HEK293 (cell line): ENCODE measurements around the gene ACTL8.
A peak's percentile ranks its signal among the peaks of the same experiment; 100 is the strongest.

Source experiments
- CTCF ChIA-PET: fragments of 350-600 bp; formaldehyde crosslinking; extraction: SDS; loops from one replicate; lab custom pipeline; 2021; ENCODE audit warnings: antibody characterized with exemption; lab: Yijun Ruan, JAX
- POLR2A ChIA-PET: fragments of 300-600 bp; formaldehyde crosslinking; extraction: SDS; loops from one replicate; lab custom pipeline; 2020; ENCODE audit warnings: antibody characterized with exemption, inconsistent platforms; lab: Yijun Ruan, JAX
- H3K27ac ChIP-seq: fragments of 200-500 bp; sonication (Bioruptor generic); 2 replicates; pipeline ENCODE4 v1.5.1; 2014; ENCODE audit warnings: low read depth, low read length, control low read depth, inconsistent platforms; ENCODE audit errors: extremely low read depth
- H3K36me3 ChIP-seq, 2 experiments: fragments of 200-500 bp in 1 of 2; sonication (Bioruptor generic) in 1 of 2; 1 replicate in 1 of 2; 2 replicates in 1 of 2; pipeline ENCODE4 v1.5.1; 2014 to 2017; ENCODE audit warnings: inconsistent platforms in 2 of 2, low read length in 2 of 2; ENCODE audit not compliant: control insufficient read depth in 2 of 2, insufficient read depth in 1 of 2
- H3K4me1 ChIP-seq: fragments of 200-500 bp; sonication (Bioruptor generic); 2 replicates; pipeline ENCODE4 v1.5.1; 2014; ENCODE audit warnings: mild to moderate bottlenecking, low read length, inconsistent platforms; ENCODE audit not compliant: control insufficient read depth, insufficient read depth
- H3K4me3 ChIP-seq: 2 replicates; pipeline ENCODE4 v1.5.1; 2011; ENCODE audit warnings: low read depth, mild to moderate bottlenecking, control low read depth, low read length, moderate library complexity
- H3K9me3 ChIP-seq: fragments of 200-500 bp; sonication (Bioruptor generic); 2 replicates; pipeline ENCODE4 v1.5.1; 2014; ENCODE audit warnings: low read depth, low read length, inconsistent platforms; ENCODE audit not compliant: control insufficient read depth, insufficient read depth
- ATF2 ChIP-seq: fragments of 450-650 bp; formaldehyde crosslinking; IDR thresholded peaks from 2 replicates; pipeline ENCODE4 v1.5.1; 2016; ENCODE audit warnings: missing biosample characterization, missing genetic modification characterization, low read depth
- FEZF1 ChIP-seq: fragments of 450-650 bp; formaldehyde crosslinking; IDR thresholded peaks from 2 replicates; pipeline ENCODE4 v1.5.1; 2016; ENCODE audit warnings: missing biosample characterization, missing genetic modification characterization
- GLI4 ChIP-seq: fragments of 450-650 bp; formaldehyde crosslinking; IDR thresholded peaks from 2 replicates; pipeline ENCODE4 v1.5.1; 2016; ENCODE audit warnings: missing biosample characterization, missing genetic modification characterization
- GLIS1 ChIP-seq: fragments of 450-650 bp; formaldehyde crosslinking; IDR thresholded peaks from 2 replicates; pipeline ENCODE4 v1.5.1; 2016; ENCODE audit warnings: missing biosample characterization, missing genetic modification characterization
- MZF1 ChIP-seq: fragments of 450-650 bp; formaldehyde crosslinking; IDR thresholded peaks from 2 replicates; pipeline ENCODE4 v1.5.1; 2017; ENCODE audit warnings: missing biosample characterization, missing genetic modification characterization, borderline replicate concordance
- PATZ1 ChIP-seq: fragments of 450-650 bp; formaldehyde crosslinking; IDR thresholded peaks from 2 replicates; pipeline ENCODE4 v1.5.1; 2016; ENCODE audit warnings: missing biosample characterization, missing genetic modification characterization
- SP7 ChIP-seq: fragments of 450-650 bp; formaldehyde crosslinking; IDR thresholded peaks from 2 replicates; pipeline ENCODE4 v1.5.1; 2016; ENCODE audit warnings: missing biosample characterization, missing genetic modification characterization
- TRIM28 ChIP-seq: IDR thresholded peaks from 2 replicates; pipeline ENCODE4 v1.6.1; 2011; ENCODE audit warnings: low read length, control low read depth, borderline replicate concordance
- WT1 ChIP-seq: fragments of 450-650 bp; formaldehyde crosslinking; IDR thresholded peaks from 2 replicates; pipeline ENCODE4 v1.5.1; 2016; ENCODE audit warnings: missing biosample characterization, missing genetic modification characterization
- ZBTB20 ChIP-seq: fragments of 450-650 bp; formaldehyde crosslinking; IDR thresholded peaks from 2 replicates; pipeline ENCODE4 v1.5.1; 2016; ENCODE audit warnings: missing biosample characterization, missing genetic modification characterization
- ZBTB7A ChIP-seq: fragments of 450-650 bp; formaldehyde crosslinking; IDR thresholded peaks from 2 replicates; pipeline ENCODE4 v1.5.1; 2016; ENCODE audit warnings: low read depth, missing biosample characterization, missing genetic modification characterization
- ZFP37 ChIP-seq: fragments of 450-650 bp; formaldehyde crosslinking; IDR thresholded peaks from 2 replicates; pipeline ENCODE4 v1.5.1; 2016; ENCODE audit warnings: missing biosample characterization, missing genetic modification characterization
- ZFP41 ChIP-seq: fragments of 450-650 bp; formaldehyde crosslinking; IDR thresholded peaks from 2 replicates; pipeline ENCODE4 v1.5.1; 2016; ENCODE audit warnings: missing biosample characterization, missing genetic modification characterization, borderline replicate concordance
- ZNF132 ChIP-seq: fragments of 450-650 bp; formaldehyde crosslinking; IDR thresholded peaks from 2 replicates; pipeline ENCODE4 v1.5.1; 2017; ENCODE audit warnings: missing biosample characterization, missing genetic modification characterization, borderline replicate concordance
- ZNF155 ChIP-seq: fragments of 450-650 bp; formaldehyde crosslinking; IDR thresholded peaks from 2 replicates; pipeline ENCODE4 v1.5.1; 2016; ENCODE audit warnings: missing biosample characterization, missing genetic modification characterization
- ZNF239 ChIP-seq: fragments of 450-650 bp; formaldehyde crosslinking; IDR thresholded peaks from 2 replicates; pipeline ENCODE4 v1.5.1; 2016; ENCODE audit warnings: missing biosample characterization, missing genetic modification characterization
- ZNF366 ChIP-seq: fragments of 450-650 bp; formaldehyde crosslinking; conservative IDR thresholded peaks from 2 replicates; pipeline ENCODE4 v1.5.1; 2016; ENCODE audit warnings: missing biosample characterization, missing genetic modification characterization
- ZNF37A ChIP-seq: fragments of 450-650 bp; IDR thresholded peaks from 2 replicates; pipeline ENCODE4 v1.5.1; 2018; ENCODE audit warnings: missing biosample characterization, missing genetic modification characterization
- ZNF394 ChIP-seq: fragments of 450-650 bp; formaldehyde crosslinking; IDR thresholded peaks from 2 replicates; pipeline ENCODE4 v1.5.1; 2016; ENCODE audit warnings: missing biosample characterization, missing genetic modification characterization, mild to moderate bottlenecking, moderate library complexity, borderline replicate concordance
- ZNF544 ChIP-seq: fragments of 450-650 bp; formaldehyde crosslinking; IDR thresholded peaks from 2 replicates; pipeline ENCODE4 v1.5.0; 2017; ENCODE audit warnings: missing biosample characterization, missing genetic modification characterization
- ZNF560 ChIP-seq: fragments of 450-650 bp; formaldehyde crosslinking; IDR thresholded peaks from 2 replicates; pipeline ENCODE4 v1.5.1; 2017; ENCODE audit warnings: missing biosample characterization, missing genetic modification characterization, borderline replicate concordance
- ZNF585B ChIP-seq: fragments of 450-650 bp; formaldehyde crosslinking; IDR thresholded peaks from 2 replicates; pipeline ENCODE4 v1.5.1; 2016; ENCODE audit warnings: missing biosample characterization, missing genetic modification characterization
- ZNF629 ChIP-seq: fragments of 450-650 bp; formaldehyde crosslinking; IDR thresholded peaks from 2 replicates; pipeline ENCODE4 v1.5.1; 2017; ENCODE audit warnings: missing biosample characterization, missing genetic modification characterization
- ZNF664 ChIP-seq: fragments of 450-650 bp; formaldehyde crosslinking; IDR thresholded peaks from 2 replicates; pipeline ENCODE4 v1.5.1; 2016; ENCODE audit warnings: missing biosample characterization, missing genetic modification characterization
- ZNF692 ChIP-seq: fragments of 450-650 bp; formaldehyde crosslinking; IDR thresholded peaks from 2 replicates; pipeline ENCODE4 v1.5.1; 2016; ENCODE audit warnings: missing biosample characterization, missing genetic modification characterization
- ZNF701 ChIP-seq: fragments of 450-650 bp; formaldehyde crosslinking; IDR thresholded peaks from 2 replicates; pipeline ENCODE4 v1.5.1; 2016; ENCODE audit warnings: missing biosample characterization, missing genetic modification characterization
- ZNF76 ChIP-seq: fragments of 450-650 bp; formaldehyde crosslinking; IDR thresholded peaks from 2 replicates; pipeline ENCODE4; 2016; ENCODE audit warnings: low read depth, missing biosample characterization, missing genetic modification characterization, borderline replicate concordance
- ZNF837 ChIP-seq: fragments of 450-650 bp; formaldehyde crosslinking; IDR thresholded peaks from 2 replicates; pipeline ENCODE4 v1.5.1; 2016; ENCODE audit warnings: missing biosample characterization, missing genetic modification characterization
- TF ChIP-seq, protein P1 (sequence below): fragments of 450-650 bp; formaldehyde crosslinking; IDR thresholded peaks from 2 replicates; pipeline ENCODE4 v1.5.1; 2016; ENCODE audit warnings: missing biosample characterization, missing genetic modification characterization
- TF ChIP-seq, protein P2 (sequence below): IDR thresholded peaks from 2 replicates; pipeline ENCODE4 v1.6.1; 2011; ENCODE audit warnings: mild to moderate bottlenecking, low read depth, low read length, borderline replicate concordance

The ACTL8 gene

DNA sequence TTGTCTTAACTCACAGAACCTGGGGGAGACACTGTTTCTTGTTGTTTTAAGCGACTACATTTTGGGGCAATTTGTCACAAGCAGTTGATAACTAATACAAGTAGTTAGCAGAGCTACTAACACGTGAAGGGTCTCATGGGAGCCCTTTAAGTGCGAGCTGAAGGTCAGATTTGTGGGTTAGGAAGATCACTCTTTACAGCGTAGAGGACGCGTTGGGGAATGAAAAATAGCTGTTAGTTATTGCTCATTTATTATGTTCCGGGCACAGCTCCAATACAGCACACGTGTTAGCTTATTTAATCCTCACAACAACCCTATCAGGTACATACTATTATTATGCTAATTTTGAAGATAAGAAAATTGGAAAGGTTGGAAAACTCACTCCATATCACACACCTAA lies 95.9 kb downstream of the ACTL8 start (continued):
- TF ChIP-seq, protein P1, sequence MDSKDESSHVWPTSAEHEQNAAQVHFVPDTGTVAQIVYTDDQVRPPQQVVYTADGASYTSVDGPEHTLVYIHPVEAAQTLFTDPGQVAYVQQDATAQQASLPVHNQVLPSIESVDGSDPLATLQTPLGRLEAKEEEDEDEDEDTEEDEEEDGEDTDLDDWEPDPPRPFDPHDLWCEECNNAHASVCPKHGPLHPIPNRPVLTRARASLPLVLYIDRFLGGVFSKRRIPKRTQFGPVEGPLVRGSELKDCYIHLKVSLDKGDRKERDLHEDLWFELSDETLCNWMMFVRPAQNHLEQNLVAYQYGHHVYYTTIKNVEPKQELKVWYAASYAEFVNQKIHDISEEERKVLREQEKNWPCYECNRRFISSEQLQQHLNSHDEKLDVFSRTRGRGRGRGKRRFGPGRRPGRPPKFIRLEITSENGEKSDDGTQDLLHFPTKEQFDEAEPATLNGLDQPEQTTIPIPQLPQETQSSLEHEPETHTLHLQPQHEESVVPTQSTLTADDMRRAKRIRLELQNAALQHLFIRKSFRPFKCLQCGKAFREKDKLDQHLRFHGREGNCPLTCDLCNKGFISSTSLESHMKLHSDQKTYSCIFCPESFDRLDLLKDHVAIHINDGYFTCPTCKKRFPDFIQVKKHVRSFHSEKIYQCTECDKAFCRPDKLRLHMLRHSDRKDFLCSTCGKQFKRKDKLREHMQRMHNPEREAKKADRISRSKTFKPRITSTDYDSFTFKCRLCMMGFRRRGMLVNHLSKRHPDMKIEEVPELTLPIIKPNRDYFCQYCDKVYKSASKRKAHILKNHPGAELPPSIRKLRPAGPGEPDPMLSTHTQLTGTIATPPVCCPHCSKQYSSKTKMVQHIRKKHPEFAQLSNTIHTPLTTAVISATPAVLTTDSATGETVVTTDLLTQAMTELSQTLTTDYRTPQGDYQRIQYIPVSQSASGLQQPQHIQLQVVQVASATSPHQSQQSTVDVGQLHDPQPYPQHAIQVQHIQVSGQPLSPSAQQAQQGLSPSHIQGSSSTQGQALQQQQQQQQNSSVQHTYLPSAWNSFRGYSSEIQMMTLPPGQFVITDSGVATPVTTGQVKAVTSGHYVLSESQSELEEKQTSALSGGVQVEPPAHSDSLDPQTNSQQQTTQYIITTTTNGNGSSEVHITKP (tag by site-specific recombination), result peak; percentile 13; the same call in 1 of the 2 replicates
- peak; percentile 44; the same call in 1 of the 2 replicates for TF ChIP-seq MZF1 (tag by site-specific recombination)
- TF ChIP-seq ZNF629 (tag by site-specific recombination), result no peak
- TF ChIP-seq SP7, result peak; percentile 30; the same call in 1 of the 2 replicates
- TF ChIP-seq GLIS1 (tag by site-specific recombination), result no peak
- no peak for TF ChIP-seq ZFP37 (tag by site-specific recombination)
- no peak for TF ChIP-seq ZNF155 (tag by site-specific recombination)
- TF ChIP-seq GLI4 (tag by site-specific recombination), result no peak
- TF ChIP-seq ZNF664, result peak; percentile 86
- no peak for TF ChIP-seq ZBTB7A
- no peak for TF ChIP-seq ZNF837 (tag by site-specific recombination)
- peak; percentile 28; the same call in 1 of the 2 replicates for TF ChIP-seq PATZ1 (tag by site-specific recombination)
- TF ChIP-seq ZNF560, result no peak
- no peak for TF ChIP-seq ZNF585B (tag by site-specific recombination)
- no peak for TF ChIP-seq ZNF76 (tag by site-specific recombination)
- TF ChIP-seq WT1 (tag by site-specific recombination), result no peak
- TF ChIP-seq ZNF394, result no peak
- TF ChIP-seq TRIM28, result 0 out of 2 replicates have a peak, but pooled peaks have one; percentile 31
- no peak for TF ChIP-seq ZNF239 (tag by site-specific recombination)
- peak; percentile 85 for TF ChIP-seq FEZF1 (tag by site-specific recombination)
- TF ChIP-seq ZNF37A (tag by site-specific recombination), result no peak

- ChIA-PET CTCF (no interaction called here), POLR2A (no interaction called here)
- H3K27ac ChIP-seq, result no peak overlapping the region
- H3K9me3 ChIP-seq, result no peaks in the 10 kb centered on the region
- no peak overlapping the region for H3K4me3 ChIP-seq
- H3K4me1 ChIP-seq, result no peaks in the 10 kb centered on the region
- H3K36me3 ChIP-seq, result no peaks in the 10 kb centered on the region
- TF ChIP-seq ZNF701 (tag by site-specific recombination) (no peak), ZFP41 (no peak), ZNF132 (no peak), ZNF366 (tag by site-specific recombination) (no peak), ZNF692 (tag by site-specific recombination) (no peak), ZNF544 (tag by site-specific recombination) (no peak), ATF2 (tag by site-specific recombination) (no peak), ZNF560 (no peak), ZBTB20 (tag by site-specific recombination) (no peak)
- TF ChIP-seq, protein P2, sequence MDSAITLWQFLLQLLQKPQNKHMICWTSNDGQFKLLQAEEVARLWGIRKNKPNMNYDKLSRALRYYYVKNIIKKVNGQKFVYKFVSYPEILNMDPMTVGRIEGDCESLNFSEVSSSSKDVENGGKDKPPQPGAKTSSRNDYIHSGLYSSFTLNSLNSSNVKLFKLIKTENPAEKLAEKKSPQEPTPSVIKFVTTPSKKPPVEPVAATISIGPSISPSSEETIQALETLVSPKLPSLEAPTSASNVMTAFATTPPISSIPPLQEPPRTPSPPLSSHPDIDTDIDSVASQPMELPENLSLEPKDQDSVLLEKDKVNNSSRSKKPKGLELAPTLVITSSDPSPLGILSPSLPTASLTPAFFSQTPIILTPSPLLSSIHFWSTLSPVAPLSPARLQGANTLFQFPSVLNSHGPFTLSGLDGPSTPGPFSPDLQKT, result no peak
These were observed 97.2 kb downstream of the ACTL8 start for GRCh38 chr1:17852383-17852782.
